NCI-H226 (cell line): ENCODE data around the gene SNAPIN.
A peak's percentile ranks its signal among the peaks of the same experiment; 100 is the strongest.

Experiments
- DNase-seq: peaks from one replicate; pipeline ENCODE4 v3.0.0-alpha.2; 2015

The SNAPIN gene, protein sequence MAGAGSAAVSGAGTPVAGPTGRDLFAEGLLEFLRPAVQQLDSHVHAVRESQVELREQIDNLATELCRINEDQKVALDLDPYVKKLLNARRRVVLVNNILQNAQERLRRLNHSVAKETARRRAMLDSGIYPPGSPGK

GRCh38 chr1:153658400-153659174 is at the start of gene SNAPIN:
Gene SNAPIN (plus strand): TSS chr1:153658703. CDS start chr1:153658744, 41 bp downstream.
- DNase-seq, result peak; percentile 87

GRCh38 chr1:153608742-153609584 is 49.5 kb upstream of the SNAPIN start:
- DNase-seq, result peak; percentile 97

- peak; percentile 49 for DNase-seq
Measured at GRCh38 chr1:153609585-153609907, 49.0 kb upstream of the SNAPIN start.

GRCh38 chr1:153610334-153610733 is 48.2 kb upstream of the SNAPIN start:
- peak; percentile 67 for DNase-seq

DNA sequence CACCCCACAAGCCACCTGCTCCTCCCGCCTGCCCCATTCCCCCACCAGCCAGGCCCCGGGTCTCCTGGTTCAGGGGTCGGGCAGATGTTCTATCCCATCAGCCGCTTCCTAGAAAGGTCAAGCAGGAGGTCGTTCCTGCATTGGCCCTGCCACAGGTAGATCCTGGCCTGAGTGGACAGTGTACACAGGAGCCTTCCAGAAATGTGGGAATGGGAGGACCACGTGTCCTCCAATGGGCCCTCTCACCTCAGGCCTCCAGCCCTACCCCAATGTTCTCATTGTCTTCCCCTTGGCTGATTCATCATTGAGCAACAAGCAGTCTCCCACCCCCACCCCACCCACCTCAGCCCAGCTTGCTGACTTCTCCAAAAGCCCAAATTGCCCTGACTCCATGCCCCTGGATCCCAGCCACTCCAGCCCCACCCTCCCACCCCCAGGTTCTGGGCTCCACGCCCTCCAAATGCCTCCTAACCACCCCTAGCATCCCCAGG is 47.6 kb upstream of the SNAPIN start:
- peak; percentile 78 for DNase-seq

DNA sequence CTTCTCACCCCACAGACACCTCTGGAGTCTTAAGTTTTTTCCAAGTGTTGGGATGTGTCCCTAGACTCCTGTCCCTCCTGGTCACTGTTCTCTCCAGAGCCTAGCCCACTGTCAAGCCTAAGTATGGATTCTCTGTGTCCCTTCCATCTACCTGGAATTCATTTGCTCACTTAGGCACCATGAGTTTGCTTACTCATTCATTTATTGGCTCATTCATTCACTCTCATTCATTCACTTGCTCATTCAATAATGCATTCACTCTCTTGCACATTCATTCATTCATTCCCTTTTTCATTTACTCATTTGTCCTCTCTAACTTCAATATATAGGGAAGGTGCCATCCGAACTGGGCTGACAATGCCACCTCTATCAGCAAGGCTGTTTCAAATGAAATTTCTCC is 47.1 kb upstream of the SNAPIN start:
- DNase-seq, result no peak

GRCh38 chr1:153612111-153612754 is 46.3 kb upstream of the SNAPIN start:
- DNase-seq, result peak; percentile 12

GRCh38 chr1:153612755-153613331 is 45.7 kb upstream of the SNAPIN start, which contains the start of gene S100A16:
Gene S100A16 (minus strand): TSS chr1:153613137. CDS start chr1:153608151, 4,986 bp downstream.
- peak; percentile 91 for DNase-seq

DNA sequence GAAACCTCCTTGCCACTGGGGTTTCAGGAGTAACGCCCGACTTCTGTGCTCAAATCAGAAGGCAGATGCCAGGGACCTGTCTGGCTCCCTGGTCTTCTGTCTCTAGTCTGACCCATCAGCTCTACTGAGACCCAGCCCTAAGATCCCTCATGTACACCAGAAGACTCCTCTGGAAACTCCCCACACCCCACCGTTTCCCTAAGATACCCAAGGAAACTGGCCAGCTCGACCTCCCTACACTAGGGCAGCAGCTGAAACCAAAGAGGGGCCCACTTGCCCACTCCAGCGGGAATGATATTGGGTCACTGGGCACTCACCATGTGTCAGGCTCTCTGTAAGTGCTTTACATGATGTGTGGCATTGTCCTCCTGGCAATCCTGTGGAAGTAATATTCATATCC is 45.1 kb upstream of the SNAPIN start:
- no peak for DNase-seq

DNA sequence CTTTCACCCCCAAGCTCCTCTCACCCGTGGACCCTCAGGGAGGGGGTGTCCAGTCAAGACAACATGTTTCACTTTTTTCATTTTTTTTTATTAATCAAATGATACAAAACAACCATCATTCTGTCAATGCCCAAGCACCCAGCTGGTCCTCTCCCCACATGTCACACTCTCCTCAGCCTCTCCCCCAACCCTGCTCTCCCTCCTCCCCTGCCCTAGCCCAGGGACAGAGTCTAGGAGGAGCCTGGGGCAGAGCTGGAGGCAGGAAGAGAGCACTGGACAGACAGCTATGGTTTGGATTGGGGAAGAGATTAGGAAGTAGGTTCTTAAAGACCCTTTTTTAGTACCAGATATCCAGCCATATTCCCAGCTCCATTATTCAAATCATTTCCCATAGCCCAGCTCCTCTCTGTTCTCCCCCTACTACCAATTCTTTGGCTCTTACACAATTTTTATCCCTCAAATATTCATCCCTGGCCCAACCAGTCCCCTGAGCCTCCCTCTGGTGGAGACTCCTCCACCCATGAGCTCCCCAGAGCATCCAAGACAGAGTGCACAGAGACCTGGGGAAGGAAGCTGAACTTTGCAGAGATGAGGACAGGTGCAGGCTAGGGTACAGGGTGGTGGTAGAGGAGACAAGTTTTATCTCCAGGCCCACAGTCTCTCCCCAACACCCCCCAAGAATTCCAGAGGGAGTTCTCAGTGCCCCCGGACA is 44.2 kb upstream of the SNAPIN start:
- no peak for DNase-seq

GRCh38 chr1:153614906-153615305 is 43.6 kb upstream of the SNAPIN start:
- DNase-seq, result no peak

DNA sequence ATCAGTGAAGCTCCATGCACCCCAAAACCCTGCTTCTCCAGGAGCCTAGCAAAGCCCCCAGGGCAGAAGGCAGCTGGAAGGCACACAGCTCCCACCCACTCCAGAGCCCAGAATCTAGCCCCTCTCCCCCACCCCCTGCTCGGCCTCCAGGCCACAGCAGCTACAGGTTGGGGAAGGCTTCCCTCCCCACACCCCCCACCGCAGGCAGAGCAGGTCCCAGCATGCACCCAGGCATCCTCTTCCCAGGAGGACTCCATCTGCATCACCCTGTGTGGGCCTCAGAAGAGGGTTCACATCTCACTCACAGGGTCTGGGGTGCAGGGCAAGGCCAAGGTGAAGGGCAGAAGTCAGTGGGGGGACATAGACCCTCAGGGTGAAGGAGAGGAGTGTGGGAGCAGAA is 43.1 kb upstream of the SNAPIN start:
- no peak for DNase-seq

- DNase-seq, result no peak
Measured at GRCh38 chr1:153616144-153616916, 42.2 kb upstream of the SNAPIN start, which contains the start of gene S100A14. Gene S100A14 (minus strand): TSS chr1:153616325. CDS start chr1:153615858, 467 bp downstream.

GRCh38 chr1:153616917-153617311 is 41.6 kb upstream of the SNAPIN start:
- DNase-seq, result no peak

DNA sequence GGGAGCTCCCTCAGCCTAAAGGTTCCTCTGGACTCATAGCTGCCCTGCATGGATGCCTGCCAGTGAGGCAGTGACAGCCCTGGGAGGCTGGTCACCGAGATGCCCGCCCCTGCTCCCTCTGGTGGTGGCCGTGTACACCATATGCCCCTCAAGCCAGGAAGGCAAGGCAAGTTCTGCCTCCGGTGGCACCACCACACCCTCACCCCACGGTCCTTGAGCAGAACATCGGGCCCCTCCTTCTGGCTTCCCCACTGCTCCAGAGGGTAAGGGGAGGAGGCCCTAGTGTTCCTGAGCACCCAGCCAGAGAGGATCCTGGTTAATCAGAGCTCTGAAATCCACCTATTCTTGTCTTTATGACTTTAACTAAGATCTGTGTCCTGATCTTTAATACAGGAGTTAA is 40.8 kb upstream of the SNAPIN start:
- DNase-seq, result no peak

GRCh38 chr1:153619171-153619570 is 39.3 kb upstream of the SNAPIN start:
- no peak for DNase-seq

- DNase-seq, result no peak
Measured at GRCh38 chr1:153623101-153623500, 35.4 kb upstream of the SNAPIN start.

- DNase-seq, result no peak
Measured at GRCh38 chr1:153624965-153625611, 33.4 kb upstream of the SNAPIN start.

DNA sequence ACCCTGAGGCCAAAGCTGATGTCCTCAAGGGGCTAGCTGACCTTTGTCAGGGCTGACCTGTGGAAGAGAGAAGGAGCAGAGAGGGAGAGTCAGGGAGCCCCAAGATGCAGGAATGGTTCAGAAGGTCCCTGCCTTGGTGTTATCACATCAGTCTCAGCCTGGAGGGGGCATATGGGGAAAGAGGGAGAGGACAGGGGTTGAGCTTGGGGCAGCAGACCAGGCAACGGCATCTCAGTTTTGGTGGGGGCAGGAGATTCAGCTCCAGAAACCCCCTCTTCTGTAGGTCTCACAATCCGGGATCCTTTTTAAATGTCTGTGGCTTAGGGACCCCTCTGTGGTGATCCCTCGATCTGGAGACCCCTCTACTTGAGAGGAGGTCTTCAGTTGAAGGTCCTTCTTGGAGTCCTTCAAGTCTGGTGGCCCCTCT is 32.0 kb upstream of the SNAPIN start:
- DNase-seq, result no peak

DNA sequence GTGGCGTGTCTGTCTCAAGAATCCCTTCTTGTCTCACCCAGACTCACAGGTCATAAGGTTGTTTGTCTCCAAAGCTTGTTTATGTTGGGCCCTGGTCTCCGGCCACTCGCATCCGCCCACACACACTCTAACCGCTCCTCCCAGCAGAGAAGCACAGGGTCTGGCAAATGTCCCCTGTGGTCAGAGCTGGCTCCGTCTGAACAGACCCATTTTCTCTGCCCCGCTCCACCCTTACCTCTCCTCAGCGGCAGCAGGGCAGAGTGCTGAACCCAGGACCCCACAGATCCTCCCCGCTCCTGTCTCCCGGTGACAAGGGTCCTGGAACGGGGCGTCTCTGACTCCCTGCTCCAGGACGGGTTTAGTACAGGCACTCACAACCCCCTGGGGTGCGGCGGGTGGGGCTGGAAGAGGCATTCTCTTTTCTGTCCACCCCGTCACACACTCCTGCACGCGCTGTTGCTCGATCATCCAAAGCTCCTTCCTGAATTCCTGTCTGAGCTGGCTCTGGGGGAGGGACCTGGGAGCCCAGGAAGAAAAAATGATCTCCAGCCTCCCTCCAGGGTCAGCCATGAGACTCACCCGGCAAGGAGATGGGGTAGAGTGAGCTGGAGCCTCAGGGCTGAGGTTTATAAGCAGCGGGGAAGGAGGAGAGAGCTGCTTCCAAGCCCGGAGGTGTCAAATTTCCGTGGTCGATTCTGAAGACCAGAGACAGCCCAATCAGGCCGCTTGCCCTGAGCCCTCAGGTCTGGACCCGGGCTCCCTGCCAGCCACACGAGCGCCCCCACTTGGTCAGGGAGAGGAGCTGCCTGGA is 31.4 kb upstream of the SNAPIN start, which contains the start of gene S100A13:
S100A13 (minus strand) TSS at position 602 of the 811 bp plus-strand sequence. CDS start 1,033 bp downstream, outside the sequence.
- peak; percentile 96 for DNase-seq
